Eye (tissue), 1 donor: ENCODE results near the gene CX3CR1.
A peak's percentile ranks its signal among the peaks of the same experiment; 100 is the strongest.
"Not testable (repeated sequence)": the region's sequence is repeated elsewhere in the genome, so short reads cannot be mapped to it uniquely, and the experiment has no call there.

Experiments used
- DNase-seq: peaks from one replicate; pipeline ENCODE4 v3.0.0-alpha.2; 2015

Gene CX3CR1, protein sequence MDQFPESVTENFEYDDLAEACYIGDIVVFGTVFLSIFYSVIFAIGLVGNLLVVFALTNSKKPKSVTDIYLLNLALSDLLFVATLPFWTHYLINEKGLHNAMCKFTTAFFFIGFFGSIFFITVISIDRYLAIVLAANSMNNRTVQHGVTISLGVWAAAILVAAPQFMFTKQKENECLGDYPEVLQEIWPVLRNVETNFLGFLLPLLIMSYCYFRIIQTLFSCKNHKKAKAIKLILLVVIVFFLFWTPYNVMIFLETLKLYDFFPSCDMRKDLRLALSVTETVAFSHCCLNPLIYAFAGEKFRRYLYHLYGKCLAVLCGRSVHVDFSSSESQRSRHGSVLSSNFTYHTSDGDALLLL

DNA sequence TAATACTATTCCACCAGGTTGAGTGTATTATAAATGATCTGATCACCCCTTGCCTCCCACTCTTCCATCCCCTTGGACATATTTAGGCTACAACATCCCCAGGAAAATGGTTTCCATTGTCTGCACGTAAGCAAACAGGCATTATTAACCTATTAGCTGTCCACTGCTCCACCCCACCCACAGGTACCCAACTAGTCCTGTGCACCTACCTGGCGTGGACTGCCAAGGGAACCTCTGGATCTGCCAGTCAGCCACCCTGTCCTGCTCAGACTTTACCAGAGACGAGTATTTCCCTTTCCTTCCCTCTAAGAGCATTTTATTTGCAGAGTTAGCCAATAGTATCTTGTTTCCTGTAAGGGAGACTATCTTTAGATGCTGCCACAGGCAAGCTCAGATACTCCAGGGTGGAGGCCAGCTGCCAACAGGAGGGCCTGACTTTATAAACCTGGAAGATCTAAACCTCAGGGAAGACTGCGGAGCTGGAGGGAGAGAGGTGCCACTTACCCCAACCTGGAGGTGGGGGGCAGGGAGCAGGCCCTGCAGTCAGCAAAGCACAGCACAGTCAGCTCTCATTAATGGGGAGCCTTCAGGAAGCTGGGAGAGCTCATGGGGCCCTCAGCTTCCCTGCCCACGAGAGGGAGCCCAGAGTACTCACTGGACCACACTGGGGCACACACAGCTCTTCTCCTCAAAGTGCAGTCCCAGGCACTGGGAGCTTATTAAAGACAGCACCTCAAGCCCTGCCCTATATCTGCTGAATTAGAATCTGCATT, at the start of gene CX3CR1:
CX3CR1 (minus strand) TSS at position 292 of the 773 bp plus-strand sequence. CDS start 13,527 bp downstream, outside the sequence.
- no peak for DNase-seq

DNA sequence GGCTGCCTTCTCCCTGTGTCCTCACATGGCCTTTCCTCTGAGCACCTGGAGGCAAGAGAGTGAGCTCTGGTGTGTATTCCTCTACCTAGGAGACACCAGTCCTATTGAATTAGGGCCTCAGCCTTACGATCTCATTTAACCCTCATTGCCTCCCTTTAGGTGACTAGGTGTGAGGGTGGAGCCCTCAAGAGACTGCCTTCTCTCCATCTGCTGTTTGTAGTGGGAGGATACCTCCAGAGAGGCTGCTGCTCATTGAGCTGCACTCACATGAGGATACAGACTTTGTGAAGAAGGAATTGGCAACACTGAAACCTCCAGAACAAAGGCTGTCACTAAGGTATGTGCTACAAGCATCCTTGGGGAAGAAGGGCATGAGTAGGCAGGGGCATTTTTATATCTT, 49.7 kb upstream of the CX3CR1 start, which contains the start of gene CCR8:
CCR8 (plus strand) TSS at position 217 of the 400 bp plus-strand sequence. CDS start 2,623 bp downstream, outside the sequence.
- DNase-seq: no peak

DNA sequence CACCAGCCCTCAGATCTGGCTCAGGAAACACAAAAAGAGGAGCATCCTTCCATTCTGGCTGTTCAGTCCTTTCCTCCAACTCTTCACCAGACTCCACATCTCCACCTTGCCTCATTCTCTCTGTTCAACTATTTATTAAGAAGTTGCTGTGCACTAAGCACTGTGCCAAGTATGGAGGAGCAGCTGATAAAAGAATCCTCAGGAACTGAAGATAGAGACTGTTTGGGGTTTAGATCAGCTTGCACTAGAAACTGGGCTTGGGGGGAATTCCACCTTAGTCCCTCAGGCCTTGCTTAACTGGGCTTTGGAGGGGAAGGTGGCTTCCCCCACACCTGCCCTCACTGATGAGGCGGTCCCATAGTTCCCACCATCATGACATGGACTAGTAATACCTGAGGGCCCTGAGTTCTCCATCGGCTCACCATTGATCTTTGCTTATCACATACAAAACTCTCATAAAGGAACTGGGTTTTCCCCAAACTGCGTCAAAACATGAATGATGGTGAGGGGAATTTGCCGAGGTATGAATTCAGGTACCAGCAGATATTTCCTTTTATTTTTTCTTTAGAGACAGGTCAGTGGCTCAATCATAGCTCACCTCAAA, 48.0 kb upstream of the CX3CR1 start:
- no peak for DNase-seq

- no peak for DNase-seq
Measured at GRCh38 chr3:39327053-39327745, 47.4 kb upstream of the CX3CR1 start.

GRCh38 chr3:39325236-39325635, 45.4 kb upstream of the CX3CR1 start:
- DNase-seq: no peak

DNA sequence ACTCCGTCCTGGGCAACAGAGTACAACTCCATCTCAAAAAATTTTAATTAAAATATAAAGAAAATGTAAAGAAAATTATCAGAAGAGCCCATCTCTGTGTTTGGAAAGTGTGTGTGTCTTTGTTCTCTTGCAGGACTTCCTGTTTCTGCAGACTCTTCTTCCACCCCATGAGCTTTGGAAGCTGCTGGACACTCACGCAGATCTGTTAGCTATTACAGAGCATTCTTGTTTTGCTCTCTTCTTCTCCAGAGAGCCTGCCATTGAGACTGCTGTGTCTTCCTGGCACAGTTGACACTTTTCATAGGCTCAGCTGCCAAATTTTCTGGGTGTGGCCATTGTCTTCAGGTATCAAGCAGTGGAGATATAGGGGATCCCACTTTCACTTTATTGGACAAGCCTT, 43.7 kb upstream of the CX3CR1 start:
- no peak for DNase-seq

DNA sequence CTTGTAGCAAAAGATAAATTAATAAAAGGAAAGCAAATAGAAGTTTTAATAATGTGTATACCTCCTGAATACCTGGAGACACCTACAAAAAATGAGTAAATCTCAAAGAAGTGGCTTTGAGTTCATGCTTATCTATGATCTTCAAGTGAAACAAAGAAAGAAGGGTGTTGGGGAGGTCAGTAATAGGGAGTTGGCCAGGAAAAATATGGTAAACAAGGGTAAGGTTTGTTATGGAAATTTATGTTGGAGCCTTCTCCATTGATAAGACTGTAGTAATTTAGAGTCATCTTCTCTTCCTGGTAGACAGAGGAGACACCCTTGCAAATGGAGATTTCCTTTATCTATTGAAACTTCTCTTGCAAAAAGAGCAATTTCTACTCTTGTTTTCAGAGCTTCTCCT, 43.1 kb upstream of the CX3CR1 start:
- DNase-seq: no peak

- not testable (repeated sequence) for DNase-seq
Measured at GRCh38 chr3:39322209-39322715, 42.4 kb upstream of the CX3CR1 start.

DNA sequence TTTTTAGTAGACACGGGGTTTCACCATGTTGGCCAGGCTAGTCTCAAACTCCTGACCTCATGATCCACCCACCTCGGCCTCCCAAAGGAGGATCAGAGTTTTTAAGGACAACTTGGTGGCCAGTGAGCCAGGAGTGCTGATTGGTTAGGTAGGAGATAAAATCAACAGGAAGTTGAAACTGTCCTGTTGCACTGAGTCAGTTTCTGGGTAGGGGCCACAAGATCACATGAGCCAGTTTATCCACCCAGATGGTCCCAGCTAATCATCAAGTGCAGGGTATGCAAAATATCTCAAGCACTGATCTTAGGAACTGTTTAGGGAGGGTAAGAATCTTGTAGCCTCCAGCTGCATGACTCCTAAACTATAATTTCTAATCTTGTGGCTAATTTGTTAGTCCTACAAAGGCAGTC, 41.7 kb upstream of the CX3CR1 start:
- DNase-seq: not testable (repeated sequence)

DNA sequence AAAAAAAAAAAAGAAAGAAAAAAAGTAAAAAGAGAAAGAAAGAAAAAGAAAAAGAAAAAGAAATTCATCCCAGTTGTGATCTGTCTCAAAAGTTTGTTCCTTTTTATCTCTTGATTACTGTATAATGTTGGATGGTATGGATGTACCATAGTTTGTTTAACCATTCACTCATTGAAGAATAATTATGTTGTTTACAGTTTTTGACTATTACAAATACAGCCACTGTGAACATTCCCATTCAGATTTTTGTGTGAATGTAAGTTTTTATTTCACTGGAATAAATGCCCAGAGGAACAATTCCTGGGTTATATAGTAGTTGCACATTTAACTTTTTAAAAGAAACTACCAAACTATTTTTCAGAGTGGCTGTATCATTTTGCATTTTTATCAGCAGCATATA, 39.4 kb upstream of the CX3CR1 start:
- no peak for DNase-seq

DNA sequence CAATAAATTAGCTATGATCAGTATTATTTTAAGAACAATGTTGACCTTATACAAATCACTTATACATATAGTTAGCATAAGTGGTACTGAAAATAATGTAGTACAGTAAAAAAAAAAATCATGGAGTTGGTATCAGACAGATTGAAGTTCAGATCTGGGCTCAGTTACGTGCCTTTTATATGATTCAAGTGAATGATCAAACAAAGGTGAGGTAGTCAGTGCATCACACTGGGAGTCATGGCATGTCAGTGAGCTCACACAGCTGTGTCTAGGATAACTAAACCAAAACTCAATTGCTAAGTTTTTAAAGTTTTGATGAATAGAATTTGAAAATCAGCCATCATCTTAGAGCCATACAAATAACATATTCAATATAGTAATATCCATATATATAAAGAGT, 38.5 kb upstream of the CX3CR1 start:
- DNase-seq: no peak

- DNase-seq: no peak
Measured at GRCh38 chr3:39317571-39318169, 37.8 kb upstream of the CX3CR1 start.

DNA sequence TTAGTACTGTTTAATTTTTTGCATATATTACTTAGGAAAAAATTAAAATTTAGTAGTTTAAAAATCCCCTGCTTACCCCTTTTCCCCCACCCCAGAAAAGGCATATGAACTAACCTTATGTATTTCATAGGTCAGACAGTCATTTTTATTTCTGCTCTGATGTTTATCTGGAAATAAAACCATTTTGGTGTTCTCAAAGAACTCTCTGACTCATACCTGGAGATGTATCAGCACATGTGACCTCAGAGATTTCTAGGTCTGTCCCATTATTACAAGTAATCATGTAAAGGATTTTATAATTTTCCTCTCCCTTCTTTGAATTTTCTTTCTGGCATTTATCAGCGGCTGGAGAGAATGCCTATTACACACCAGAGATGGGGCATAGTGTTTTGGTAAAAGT, 35.6 kb upstream of the CX3CR1 start:
- DNase-seq: no peak

GRCh38 chr3:39313289-39313688, 33.5 kb upstream of the CX3CR1 start:
- no peak for DNase-seq

DNA sequence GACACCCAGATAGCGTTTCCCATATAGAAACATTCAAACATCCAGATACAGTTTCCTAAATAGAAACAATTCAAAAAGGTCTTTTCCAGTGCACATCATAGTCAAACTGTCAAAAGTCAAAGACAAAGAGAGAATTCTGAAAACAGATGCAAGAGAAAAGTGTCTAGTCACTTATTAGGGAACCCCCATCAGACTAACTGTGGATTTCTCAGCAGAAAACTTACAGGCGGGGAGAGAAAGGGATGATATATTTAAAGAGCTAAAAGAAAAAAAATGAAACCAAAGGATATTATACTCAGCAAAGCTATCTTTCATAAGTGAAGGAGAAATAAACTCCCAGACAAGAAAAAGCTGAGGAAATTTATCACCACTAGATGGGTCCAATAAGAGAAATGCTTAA, 22.3 kb upstream of the CX3CR1 start:
- no peak for DNase-seq

- DNase-seq: no peak
Measured at GRCh38 chr3:39299279-39299678, 19.4 kb upstream of the CX3CR1 start.

DNA sequence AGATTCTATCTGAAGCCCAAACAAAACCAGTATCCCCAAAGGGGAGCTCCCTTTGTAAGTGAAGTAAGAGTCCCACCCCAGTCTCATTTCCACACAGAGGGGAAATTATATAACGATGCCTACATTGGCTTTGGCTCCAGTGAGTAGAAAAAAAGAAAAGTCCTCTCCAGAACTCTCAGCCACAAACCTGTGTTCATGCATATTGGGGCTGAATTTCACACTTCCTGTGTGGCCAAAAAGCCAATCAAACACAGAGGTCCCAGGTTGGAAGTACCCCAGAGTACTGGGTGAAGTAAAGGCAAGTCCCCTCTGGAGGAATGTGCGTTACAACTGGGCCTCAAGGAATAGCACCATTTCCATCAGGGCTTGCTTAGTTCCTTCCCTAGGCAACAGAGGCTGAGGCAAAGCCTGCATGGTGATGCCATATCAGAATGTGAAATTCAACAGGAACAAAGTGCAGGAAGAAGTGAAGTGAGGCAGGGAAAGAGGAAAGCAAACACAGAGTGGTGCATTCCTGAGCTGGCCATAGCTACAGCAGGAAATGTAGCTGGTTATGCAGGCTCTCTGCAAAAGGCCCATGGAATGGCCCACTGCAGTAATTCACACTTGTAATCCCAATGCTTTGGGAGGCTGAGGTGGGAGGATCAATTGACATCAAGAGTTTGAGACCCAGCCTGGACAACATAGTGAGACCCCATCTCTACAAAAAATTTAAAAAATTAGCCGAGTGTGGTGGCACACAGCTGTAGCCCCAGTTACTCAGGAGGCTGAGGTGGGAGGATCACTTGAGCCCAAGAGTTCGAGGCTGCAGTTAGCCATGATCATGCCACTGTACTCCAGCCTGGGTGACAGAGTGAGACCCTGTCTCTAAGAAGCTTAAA, 16.6 kb upstream of the CX3CR1 start:
- DNase-seq: no peak

- peak; percentile 63 for DNase-seq
Measured at GRCh38 chr3:39295184-39295775, 15.4 kb upstream of the CX3CR1 start.

GRCh38 chr3:39294446-39295183, 14.8 kb upstream of the CX3CR1 start:
- DNase-seq: no peak

GRCh38 chr3:39292961-39293360, 13.1 kb upstream of the CX3CR1 start:
- no peak for DNase-seq
